Choroid plexus epithelial cell (primary cell): ENCODE measurements around the gene POLR2C.

Experiments used
- DNase-seq: peaks from one replicate; pipeline ENCODE4 v3.0.0-alpha.2; 2010; ENCODE audit warnings: low read depth
- H3K4me3 ChIP-seq: 2 replicates; pipeline ENCODE4 v1.5.1; 2011; ENCODE audit warnings: low read depth, mild to moderate bottlenecking, control low read depth, low read length, moderate library complexity
- TF ChIP-seq, protein P1 (sequence below): conservative IDR thresholded peaks from 2 replicates; pipeline ENCODE4 v1.5.1; 2011; ENCODE audit warnings: low read depth, mild to moderate bottlenecking, control low read depth, inconsistent platforms, low read length, moderate library complexity

The POLR2C gene

DNA sequence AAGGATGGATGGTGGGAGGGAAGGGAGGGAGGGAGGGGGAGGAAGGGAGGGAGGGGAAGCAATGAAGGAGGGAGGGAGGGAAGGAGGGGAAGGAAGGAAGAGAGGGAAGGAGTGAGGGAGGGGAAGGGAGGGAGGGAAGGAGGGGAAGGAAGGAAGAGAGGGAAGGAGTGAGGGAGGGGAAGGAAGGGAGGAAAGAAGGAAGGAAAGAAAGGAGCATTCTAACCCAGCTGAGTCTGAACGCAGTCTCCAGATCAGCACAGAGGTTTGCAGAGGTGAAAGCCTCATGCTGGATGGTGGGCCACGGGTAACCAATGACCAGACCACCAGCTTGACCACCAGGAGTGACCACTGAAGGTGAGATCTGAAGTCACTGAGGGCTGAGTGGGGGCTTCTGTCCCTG is 39.3 kb upstream of the POLR2C start:
- H3K4me3 ChIP-seq, result no peak overlapping the region
- TF ChIP-seq, protein P1, sequence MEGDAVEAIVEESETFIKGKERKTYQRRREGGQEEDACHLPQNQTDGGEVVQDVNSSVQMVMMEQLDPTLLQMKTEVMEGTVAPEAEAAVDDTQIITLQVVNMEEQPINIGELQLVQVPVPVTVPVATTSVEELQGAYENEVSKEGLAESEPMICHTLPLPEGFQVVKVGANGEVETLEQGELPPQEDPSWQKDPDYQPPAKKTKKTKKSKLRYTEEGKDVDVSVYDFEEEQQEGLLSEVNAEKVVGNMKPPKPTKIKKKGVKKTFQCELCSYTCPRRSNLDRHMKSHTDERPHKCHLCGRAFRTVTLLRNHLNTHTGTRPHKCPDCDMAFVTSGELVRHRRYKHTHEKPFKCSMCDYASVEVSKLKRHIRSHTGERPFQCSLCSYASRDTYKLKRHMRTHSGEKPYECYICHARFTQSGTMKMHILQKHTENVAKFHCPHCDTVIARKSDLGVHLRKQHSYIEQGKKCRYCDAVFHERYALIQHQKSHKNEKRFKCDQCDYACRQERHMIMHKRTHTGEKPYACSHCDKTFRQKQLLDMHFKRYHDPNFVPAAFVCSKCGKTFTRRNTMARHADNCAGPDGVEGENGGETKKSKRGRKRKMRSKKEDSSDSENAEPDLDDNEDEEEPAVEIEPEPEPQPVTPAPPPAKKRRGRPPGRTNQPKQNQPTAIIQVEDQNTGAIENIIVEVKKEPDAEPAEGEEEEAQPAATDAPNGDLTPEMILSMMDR, result no peak
- no peak for DNase-seq

DNA sequence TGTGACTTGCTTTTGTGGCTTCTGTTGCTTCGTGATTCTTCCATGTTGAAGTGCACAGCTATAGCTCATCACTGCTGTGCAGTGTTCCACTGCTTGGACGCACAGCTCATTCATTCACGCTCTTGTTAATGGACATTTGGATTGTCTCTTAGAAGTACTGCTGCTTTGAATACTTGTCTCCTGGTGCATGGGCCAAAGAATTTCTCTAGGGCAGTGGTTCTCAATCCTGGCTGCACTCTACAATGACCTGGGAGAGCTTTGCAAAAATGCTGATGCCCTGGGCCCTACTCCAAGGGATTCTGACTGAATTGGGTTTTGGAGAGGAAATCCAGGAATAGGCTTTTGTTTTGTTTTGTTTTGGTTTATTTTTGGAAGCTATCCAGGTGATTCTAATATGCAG is 37.9 kb upstream of the POLR2C start:
- no peak overlapping the region for H3K4me3 ChIP-seq
- no peak for DNase-seq
- TF ChIP-seq, protein P1, result no peak

DNA sequence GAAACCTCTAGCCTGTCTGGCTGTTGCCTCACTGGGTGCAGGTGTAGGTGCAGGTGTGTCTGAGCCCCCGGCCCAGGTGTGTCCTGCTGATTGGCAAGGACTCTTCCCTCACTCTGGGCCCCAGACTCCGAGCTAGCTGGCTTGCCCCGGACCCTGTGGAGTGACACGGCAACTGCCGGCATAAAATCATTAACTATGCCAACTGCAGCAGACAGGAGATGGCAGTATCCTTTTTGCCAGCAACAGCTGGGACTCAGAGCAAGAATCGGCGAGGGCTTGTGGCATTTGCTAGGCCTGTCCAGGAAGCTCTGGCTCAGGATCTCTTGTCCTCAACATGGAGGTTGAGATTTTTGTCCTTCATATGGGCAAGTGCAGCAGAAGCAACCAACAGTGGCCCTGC is 36.1 kb upstream of the POLR2C start:
- no peak for DNase-seq
- TF ChIP-seq, protein P1, result no peak
- no peak overlapping the region for H3K4me3 ChIP-seq

DNA sequence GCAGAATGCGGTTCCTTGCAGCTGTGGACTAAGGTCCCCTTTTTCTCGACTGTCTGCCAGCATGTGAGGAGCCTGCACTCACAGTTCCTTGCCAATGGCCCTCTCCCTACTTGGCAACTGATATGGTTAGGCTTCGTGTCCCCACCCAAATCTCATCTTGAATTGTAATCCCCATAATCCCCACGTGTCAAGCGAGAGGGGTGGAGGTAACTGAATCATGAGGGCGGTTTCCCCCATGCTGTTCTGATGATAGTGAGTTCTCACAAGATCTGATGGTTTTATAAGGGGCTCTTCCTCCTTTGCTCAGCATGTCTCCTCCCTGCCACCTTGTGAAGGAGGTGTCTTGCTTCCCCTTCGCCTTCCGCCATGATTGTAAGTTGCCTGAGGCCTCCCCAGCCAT is 35.2 kb upstream of the POLR2C start:
- TF ChIP-seq, protein P1, result no peak
- DNase-seq, result no peak
- no peak overlapping the region for H3K4me3 ChIP-seq

DNA sequence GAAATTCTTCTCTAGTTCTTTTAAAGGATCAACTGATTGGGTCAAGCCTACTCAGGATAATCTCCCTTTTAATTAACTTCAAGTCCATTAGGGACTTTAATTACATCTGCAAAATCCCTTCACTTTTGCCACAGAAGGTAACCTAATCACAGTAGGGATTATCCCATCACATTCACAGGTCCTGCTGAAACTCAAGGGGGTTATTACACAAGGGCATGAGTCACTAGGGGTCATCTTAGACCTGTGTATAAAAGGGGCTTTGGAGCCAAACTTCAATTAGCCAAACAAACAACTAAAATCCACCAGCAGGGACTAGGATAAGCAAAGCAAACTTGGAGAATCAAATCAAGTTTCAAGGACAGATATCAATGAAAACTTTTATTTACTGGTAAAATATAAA is 34.7 kb upstream of the POLR2C start:
- DNase-seq, result no peak
- no peak overlapping the region for H3K4me3 ChIP-seq
- TF ChIP-seq, protein P1, result no peak

DNA sequence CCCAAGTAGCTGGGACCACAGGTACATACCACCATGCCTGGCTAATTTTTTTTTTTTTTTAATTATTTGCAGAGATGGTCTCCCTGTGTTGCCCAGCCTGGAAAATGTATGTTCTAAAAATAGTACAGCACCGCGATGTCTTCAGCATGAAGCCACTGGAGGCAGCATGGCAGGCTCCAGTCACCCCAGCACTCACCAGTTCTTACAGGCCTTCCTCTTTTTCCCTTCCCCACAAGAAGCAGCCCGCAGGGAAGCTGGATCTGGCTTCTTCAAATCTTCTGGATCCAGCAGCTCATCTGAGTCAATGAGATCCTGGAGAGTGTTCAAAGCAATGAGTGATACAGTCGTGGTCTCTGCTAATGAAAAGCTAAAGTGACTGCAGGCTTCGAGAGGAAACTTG is 31.5 kb upstream of the POLR2C start:
- TF ChIP-seq, protein P1, result no peak
- no peak overlapping the region for H3K4me3 ChIP-seq
- no peak for DNase-seq

DNA sequence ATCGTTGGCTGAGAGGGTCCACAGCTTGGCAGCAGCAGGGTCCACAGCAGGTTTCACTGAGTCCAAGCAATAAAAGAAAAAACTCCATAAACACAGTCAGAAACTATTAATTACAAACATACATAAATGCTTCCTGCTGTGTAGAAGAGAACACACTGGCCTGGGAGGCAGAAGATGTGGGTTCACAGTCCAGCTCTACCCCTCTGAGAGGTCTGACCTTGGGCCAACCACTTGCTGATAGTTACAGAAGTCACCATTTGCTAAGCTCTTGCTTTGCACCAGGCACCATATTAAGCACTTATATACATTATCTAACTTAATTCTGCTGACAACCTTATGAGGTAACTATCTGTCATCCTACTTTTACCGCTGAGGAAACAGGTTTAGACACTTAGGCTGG is 30.0 kb upstream of the POLR2C start:
- TF ChIP-seq, protein P1, result no peak
- DNase-seq, result no peak
- H3K4me3 ChIP-seq, result no peak overlapping the region
